PC-3 (cell line): Measurements from ENCODE around the gene CCDC154. TPM values are rescaled to one million over a fixed set of nuclear protein-coding genes. Genes with fewer than 3 reads are reported as not detected.

ENCODE experiments used
- ATAC-seq: fragments of 200-7000 bp; cut with Tn5 transposase; 2 replicates; pipeline ENCODE4 v1.9.1; 2020; ENCODE audit warnings: mild to moderate bottlenecking, moderate library complexity
- BruUV-seq: library from RNA; stranded (reverse); fragments of 400-500 nt; replicated peaks from 2 replicates; lab custom pipeline; 2021; lab: Mats Ljungman, UMichigan
- CTCF ChIA-PET: fragments of 300-600 bp; sonication (Branson Sonifier 250); formaldehyde crosslinking; loops from one replicate; lab custom pipeline; 2022; ENCODE audit warnings: antibody characterized with exemption; lab: Charles Lee
- POLR2A ChIA-PET: fragments of 300-600 bp; sonication (Branson Sonifier 250); formaldehyde crosslinking; loops from one replicate; lab custom pipeline; 2022; ENCODE audit warnings: antibody characterized with exemption; ENCODE audit not compliant: unreplicated experiment; lab: Charles Lee
- DNase-seq: peaks from one replicate; pipeline ENCODE4 v3.0.0-alpha.2; 2015
- H2AFZ ChIP-seq: fragments of 300-600 bp; sonication (generic); 2 replicates; pipeline ENCODE4 v1.6.0; 2016; ENCODE audit warnings: antibody characterized with exemption, low read length
- H3F3A ChIP-seq: fragments of 300-600 bp; sonication (generic); one replicate; pipeline ENCODE4 v1.6.0; 2017; ENCODE audit warnings: antibody characterized with exemption, low read length, control low read depth, mild to moderate bottlenecking; ENCODE audit not compliant: unreplicated experiment
- H3K27ac ChIP-seq: fragments of 300-600 bp; sonication (generic); 2 replicates; pipeline ENCODE4 v1.5.1; 2016; ENCODE audit warnings: mild to moderate bottlenecking, low read length
- H3K27me3 ChIP-seq: fragments of 300-600 bp; sonication (generic); 2 replicates; pipeline ENCODE4 v1.6.1; 2016; ENCODE audit warnings: low read length, mixed read lengths
- H3K36me3 ChIP-seq: fragments of 300-600 bp; sonication (generic); 2 replicates; pipeline ENCODE4 v1.6.1; 2016; ENCODE audit warnings: low read depth, mixed run types, low read length, mixed read lengths
- H3K4me1 ChIP-seq: fragments of 300-600 bp; sonication (generic); 2 replicates; pipeline ENCODE4 v1.5.1; 2016; ENCODE audit warnings: low read length; ENCODE audit not compliant: insufficient read depth
- H3K4me2 ChIP-seq: fragments of 300-600 bp; sonication (generic); 2 replicates; pipeline ENCODE4 v1.6.0; 2016; ENCODE audit warnings: low read length
- H3K4me3 ChIP-seq: fragments of 300-600 bp; sonication (generic); 2 replicates; pipeline ENCODE4 v1.5.1; 2016; ENCODE audit warnings: mild to moderate bottlenecking, low read length, mixed read lengths
- H3K79me2 ChIP-seq: fragments of 300-600 bp; sonication (generic); 2 replicates; pipeline ENCODE4 v1.6.1; 2017; ENCODE audit warnings: low read length, mixed read lengths
- H3K9ac ChIP-seq: fragments of 300-600 bp; sonication (generic); 2 replicates; pipeline ENCODE4 v1.6.0; 2016; ENCODE audit warnings: mild to moderate bottlenecking, low read length
- H3K9me2 ChIP-seq: fragments of 300-600 bp; sonication (generic); replicated peaks from 2 replicates; pipeline ENCODE4 v1.6.1; 2016; ENCODE audit warnings: mixed run types, low read length, mixed read lengths
- H3K9me3 ChIP-seq: fragments of 300-600 bp; sonication (generic); 2 replicates; pipeline ENCODE4 v1.6.1; 2016; ENCODE audit warnings: low read length, mixed read lengths
- H4K20me1 ChIP-seq: fragments of 300-600 bp; sonication (generic); 2 replicates; pipeline ENCODE4 v1.6.1; 2016; ENCODE audit warnings: low read length, mixed read lengths
- EZH2 ChIP-seq: fragments of 300-600 bp; sonication (generic); IDR thresholded peaks from one replicate; pipeline ENCODE4 v1.6.1; 2017; ENCODE audit warnings: antibody characterized with exemption, mild to moderate bottlenecking, low read length; ENCODE audit not compliant: unreplicated experiment
- EZH2phosphoT487 ChIP-seq: fragments of 300-600 bp; sonication (generic); IDR thresholded peaks from 2 replicates; pipeline ENCODE4 v1.6.1; 2018; ENCODE audit warnings: mild to moderate bottlenecking, antibody characterized with exemption, low read length, borderline replicate concordance
- intact Hi-C: fragments of 100-400 bp; cut with micrococcal nuclease; formaldehyde crosslinking; loops from 2 replicates; pipeline ENCODE4 v1.9.0; 2023
- total RNA-seq: library from RNA; depleted of rRNA; stranded (reverse); fragments of >200 nt; gene quantifications from 2 replicates; pipeline ENCODE4 v1.2.3, GENCODE V29; 2014
- TF ChIP-seq, protein P1 (sequence below): fragments of 300-600 bp; sonication (generic); conservative IDR thresholded peaks from 2 replicates; pipeline ENCODE4 v1.5.1; 2017; ENCODE audit warnings: antibody characterized with exemption, low read depth, mild to moderate bottlenecking, low read length

CCDC154 gene
- total RNA-seq, 1 experiment from 2014 or later = not detected

DNA sequence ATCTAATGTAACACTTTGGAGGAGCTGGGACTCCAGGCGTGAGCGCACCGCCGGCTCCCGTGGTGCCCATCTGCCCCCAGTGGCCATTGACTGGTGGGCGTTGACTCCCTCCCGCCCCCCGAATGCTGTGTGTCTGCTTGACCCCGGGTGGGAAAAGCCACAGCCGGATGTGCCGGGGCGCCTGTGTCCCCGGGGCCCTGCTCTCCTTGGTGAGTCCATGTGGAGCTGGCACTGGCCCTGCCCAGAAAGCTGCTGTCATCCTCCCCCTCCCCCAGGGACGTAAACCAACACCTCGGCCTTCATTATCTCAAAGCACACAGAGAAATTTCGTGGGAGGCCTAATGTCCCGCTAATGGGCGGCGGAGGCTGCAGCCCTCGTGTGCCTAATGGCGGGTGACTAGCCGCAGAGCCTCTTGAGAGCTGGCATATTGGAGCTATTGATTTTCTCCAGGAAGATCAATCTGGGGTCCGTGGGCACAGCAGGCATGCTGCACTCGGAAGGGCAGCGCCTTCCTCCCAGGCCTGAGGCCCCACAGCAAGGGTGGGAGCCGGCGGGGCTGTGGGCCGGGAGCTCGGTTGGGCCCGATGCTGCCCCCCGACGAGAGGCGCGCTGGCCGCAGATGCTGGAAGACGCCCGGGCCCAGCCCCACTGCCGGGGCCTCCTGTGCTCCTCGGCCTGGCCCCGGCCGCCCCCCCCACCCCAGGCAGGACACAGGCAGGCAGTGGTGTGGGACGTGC is 17.5 kb downstream of the CCDC154 start:
- no peak overlapping the region for H2AFZ ChIP-seq
- H3K27me3 ChIP-seq = no peaks in the 10 kb centered on the region
- DNase-seq (no peak), ATAC-seq (no peak)
- H3K4me1 ChIP-seq = no peaks in the 10 kb centered on the region
- no peaks in the 10 kb centered on the region for H4K20me1 ChIP-seq
- H3K27ac ChIP-seq = no peak overlapping the region
- BruUV-seq = no TSS peak
- no peak overlapping the region for H3K4me2 ChIP-seq
- no peaks in the 10 kb centered on the region for H3K79me2 ChIP-seq
- no peaks in the 10 kb centered on the region for H3K9me2 ChIP-seq
- no peaks in the 10 kb centered on the region for H3F3A ChIP-seq
- no peak overlapping the region for H3K4me3 ChIP-seq
- no peak for TF ChIP-seq EZH2
- no peak for TF ChIP-seq EZH2phosphoT487
- TF ChIP-seq, protein P1, sequence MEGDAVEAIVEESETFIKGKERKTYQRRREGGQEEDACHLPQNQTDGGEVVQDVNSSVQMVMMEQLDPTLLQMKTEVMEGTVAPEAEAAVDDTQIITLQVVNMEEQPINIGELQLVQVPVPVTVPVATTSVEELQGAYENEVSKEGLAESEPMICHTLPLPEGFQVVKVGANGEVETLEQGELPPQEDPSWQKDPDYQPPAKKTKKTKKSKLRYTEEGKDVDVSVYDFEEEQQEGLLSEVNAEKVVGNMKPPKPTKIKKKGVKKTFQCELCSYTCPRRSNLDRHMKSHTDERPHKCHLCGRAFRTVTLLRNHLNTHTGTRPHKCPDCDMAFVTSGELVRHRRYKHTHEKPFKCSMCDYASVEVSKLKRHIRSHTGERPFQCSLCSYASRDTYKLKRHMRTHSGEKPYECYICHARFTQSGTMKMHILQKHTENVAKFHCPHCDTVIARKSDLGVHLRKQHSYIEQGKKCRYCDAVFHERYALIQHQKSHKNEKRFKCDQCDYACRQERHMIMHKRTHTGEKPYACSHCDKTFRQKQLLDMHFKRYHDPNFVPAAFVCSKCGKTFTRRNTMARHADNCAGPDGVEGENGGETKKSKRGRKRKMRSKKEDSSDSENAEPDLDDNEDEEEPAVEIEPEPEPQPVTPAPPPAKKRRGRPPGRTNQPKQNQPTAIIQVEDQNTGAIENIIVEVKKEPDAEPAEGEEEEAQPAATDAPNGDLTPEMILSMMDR = no peak
- no peaks in the 10 kb centered on the region for H3K36me3 ChIP-seq
- intact Hi-C loops = no loop called here
- CTCF ChIA-PET = interaction anchor here (0.6 kb wide), 1 partner anchor 168 kb away, joined by 4 read pairs; no protein-coding TSS in a partner anchor
- POLR2A ChIA-PET = no interaction called here
- no peak overlapping the region for H3K9ac ChIP-seq
- no peaks in the 10 kb centered on the region for H3K9me3 ChIP-seq

DNA sequence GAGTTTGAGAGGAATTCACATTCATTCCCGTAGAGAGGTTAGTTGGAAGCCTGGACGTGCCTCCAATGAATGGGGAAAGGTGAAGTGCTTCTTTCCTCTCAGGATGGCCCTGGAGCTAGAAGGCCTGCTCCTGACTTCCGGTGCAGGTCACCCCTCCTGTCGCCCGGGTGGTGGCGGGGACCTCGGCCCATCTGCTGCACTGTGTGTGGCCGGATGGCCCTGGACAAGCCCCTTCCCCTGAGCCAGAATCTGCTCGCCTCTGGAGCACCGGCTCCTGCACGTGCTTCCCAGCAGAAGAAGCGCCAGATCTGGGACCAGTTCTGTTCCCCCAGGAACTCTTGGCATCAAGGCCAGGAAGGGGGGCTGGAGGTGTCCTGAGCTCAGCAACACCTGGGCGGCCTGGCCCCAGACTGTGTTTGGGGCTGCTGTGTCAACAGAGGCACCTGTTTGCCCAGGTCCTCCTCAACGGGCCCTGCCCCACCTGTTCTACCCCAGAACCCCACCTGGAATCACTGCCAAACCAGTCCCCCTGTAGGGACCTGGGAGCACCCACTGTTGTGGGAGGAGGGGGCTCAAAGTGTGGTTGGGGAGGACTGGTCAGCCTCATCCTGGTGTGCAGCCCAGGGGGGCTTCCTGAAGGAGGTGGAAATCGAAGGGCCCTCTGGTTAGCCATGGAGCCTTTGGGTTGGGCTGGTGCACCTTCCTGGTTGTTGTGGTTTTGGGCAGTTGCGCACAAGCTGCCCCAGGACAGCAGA is 18.6 kb downstream of the CCDC154 start:
- Histone ChIP-seq H2AFZ (no peak overlapping the region), H3K4me1 (no peaks in the 10 kb centered on the region), H3K4me3 (no peak overlapping the region), H3K9me2 (no peaks in the 10 kb centered on the region), H3K9ac (no peak overlapping the region), H3K27ac (no peak overlapping the region), H3K4me2 (no peak overlapping the region), H3F3A (no peaks in the 10 kb centered on the region), H4K20me1 (no peaks in the 10 kb centered on the region), H3K9me3 (no peaks in the 10 kb centered on the region), H3K27me3 (no peaks in the 10 kb centered on the region), H3K79me2 (no peaks in the 10 kb centered on the region), H3K36me3 (no peaks in the 10 kb centered on the region)
- no peak for ATAC-seq
- intact Hi-C loops = no loop called here
- no peak for TF ChIP-seq EZH2
- TF ChIP-seq, protein P1 = no peak
- TF ChIP-seq EZH2phosphoT487 = no peak
- ChIA-PET CTCF (no interaction called here), POLR2A (no interaction called here)
- no peak for DNase-seq
- no TSS peak for BruUV-seq

DNA sequence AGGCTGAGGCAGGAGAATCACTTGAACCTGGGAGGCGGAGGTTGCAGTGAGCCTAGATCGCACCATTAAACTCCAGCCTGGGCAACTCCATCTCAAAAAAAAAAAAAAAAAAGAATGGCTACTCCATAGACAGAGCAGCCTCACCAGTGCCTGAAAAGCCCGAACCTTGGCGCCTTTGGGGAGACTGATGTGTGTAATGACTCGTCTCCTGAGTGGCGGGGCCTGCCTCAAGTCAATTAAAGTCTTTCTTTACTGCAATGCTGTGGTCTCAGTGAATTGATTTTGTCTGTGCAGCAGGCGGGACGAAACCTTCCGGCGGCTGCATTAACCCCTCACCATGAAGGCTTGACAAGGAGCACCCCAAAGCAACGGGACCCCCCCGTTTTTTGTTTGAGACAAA is 20.3 kb downstream of the CCDC154 start:
- Histone ChIP-seq H3K9ac (no peak overlapping the region), H3K9me2 (no peaks in the 10 kb centered on the region), H4K20me1 (no peaks in the 10 kb centered on the region), H3K27me3 (no peaks in the 10 kb centered on the region), H3F3A (no peaks in the 10 kb centered on the region), H2AFZ (no peak overlapping the region), H3K4me2 (no peak overlapping the region), H3K9me3 (no peaks in the 10 kb centered on the region), H3K4me1 (0 out of 2 replicates have a peak, but pooled peaks cover under 1% of the 10 kb centered on the region), H3K36me3 (no peaks in the 10 kb centered on the region), H3K27ac (no peak overlapping the region), H3K79me2 (peaks cover 15% of the 10 kb centered on the region), H3K4me3 (no peak overlapping the region)
- BruUV-seq = no TSS peak
- DNase-seq (no peak), ATAC-seq (no peak)
- CTCF ChIA-PET = no interaction called here
- TF ChIP-seq EZH2 (no peak), EZH2phosphoT487 (no peak)
- TF ChIP-seq, protein P1 = no peak
- POLR2A ChIA-PET = no interaction called here
- intact Hi-C loops = no loop called here
